Coronary artery (tissue), 2 donors: Measurements from ENCODE around the gene NCOA4.

Experiments used
- DNase-seq: peaks from one replicate; pipeline ENCODE4 v3.0.0-alpha.2; 2017; ENCODE audit warnings: low spot score
- H3K27ac ChIP-seq, 2 donors: fragments of 200-600 bp; sonication (generic); one replicate each; pipeline ENCODE4 v1.5.1; 2016 to 2019
- H3K4me3 ChIP-seq: fragments of 200-600 bp; sonication (generic); 2 replicates; pipeline ENCODE4 v1.5.1; 2016; ENCODE audit warnings: mild to moderate bottlenecking, moderate library complexity
- TF ChIP-seq, protein P1 (sequence below): fragments of 200-600 bp; sonication (generic); IDR thresholded peaks from one replicate; pipeline ENCODE4 v1.5.1; 2019; ENCODE audit warnings: antibody characterized with exemption

Gene NCOA4

DNA sequence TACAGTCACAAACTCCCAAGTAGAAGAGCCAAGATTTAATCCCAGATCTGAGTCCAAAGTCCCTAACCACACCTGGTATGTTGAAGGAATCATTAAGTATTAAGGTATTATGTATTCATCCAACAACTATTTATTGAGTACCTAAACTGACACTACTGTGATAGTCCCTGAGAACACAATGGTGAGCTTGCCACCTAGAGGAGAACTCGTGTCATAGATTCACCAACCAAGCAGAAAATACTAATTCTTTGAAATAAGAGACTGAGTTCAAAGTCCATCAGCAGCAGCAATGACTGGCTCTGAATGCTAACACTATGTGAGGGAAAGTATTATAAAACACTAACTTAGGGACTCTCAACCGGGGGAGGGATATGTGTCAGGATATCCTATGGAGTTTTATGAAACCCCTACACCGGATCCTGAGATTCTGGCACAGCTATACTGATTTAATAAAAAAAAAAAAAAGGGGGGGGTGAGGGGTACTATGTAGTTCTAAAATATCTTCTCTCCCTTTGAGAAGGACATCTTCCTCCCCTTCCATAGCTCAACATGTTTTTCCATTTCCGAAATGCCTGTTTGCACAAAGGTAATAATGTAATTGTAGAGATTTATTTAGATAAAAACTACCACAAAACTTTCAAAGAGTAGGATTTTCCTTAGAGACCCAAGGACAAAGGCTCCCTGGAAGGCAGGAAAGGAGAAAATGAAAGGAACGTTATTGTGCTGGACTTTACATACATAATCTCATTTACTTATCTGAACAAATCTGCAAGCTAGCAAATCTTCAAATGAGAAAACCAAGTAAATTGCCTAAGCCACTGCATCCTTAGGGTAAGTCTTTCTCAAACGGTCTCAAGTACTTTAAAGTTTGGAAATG, 1.6 kb downstream of the NCOA4 start:
- TF ChIP-seq, protein P1, sequence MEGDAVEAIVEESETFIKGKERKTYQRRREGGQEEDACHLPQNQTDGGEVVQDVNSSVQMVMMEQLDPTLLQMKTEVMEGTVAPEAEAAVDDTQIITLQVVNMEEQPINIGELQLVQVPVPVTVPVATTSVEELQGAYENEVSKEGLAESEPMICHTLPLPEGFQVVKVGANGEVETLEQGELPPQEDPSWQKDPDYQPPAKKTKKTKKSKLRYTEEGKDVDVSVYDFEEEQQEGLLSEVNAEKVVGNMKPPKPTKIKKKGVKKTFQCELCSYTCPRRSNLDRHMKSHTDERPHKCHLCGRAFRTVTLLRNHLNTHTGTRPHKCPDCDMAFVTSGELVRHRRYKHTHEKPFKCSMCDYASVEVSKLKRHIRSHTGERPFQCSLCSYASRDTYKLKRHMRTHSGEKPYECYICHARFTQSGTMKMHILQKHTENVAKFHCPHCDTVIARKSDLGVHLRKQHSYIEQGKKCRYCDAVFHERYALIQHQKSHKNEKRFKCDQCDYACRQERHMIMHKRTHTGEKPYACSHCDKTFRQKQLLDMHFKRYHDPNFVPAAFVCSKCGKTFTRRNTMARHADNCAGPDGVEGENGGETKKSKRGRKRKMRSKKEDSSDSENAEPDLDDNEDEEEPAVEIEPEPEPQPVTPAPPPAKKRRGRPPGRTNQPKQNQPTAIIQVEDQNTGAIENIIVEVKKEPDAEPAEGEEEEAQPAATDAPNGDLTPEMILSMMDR: no peak
- no peak for DNase-seq
- no peak overlapping the region for H3K27ac ChIP-seq
- H3K4me3 ChIP-seq: peak overlapping the region; percentile 83

- TF ChIP-seq, protein P1: no peak
- Histone ChIP-seq H3K4me3 (no peak overlapping the region), H3K27ac (no peak overlapping the region)
- DNase-seq: no peak
Observed at GRCh38 chr10:46026106-46026505, 4.3 kb downstream of the NCOA4 start.

DNA sequence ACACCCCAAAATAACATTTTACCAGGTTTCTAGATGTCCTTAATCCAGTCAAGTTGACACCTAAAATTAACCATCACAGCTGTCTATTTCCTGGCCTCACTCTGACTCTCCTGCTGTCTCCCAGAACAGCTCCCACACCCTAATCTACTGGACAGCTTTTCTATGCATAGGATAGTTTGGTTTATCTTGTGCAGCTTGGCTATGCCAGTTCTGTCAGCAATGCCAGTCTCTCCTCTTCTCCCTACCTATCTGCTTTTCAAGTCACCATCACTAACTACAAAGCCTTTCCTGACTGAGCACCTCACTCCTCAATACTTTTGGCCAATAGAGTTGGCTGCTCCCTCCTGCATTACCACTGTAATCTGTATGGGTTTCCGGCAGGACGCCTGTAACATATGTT, 5.0 kb downstream of the NCOA4 start:
- no peak for DNase-seq
- no peak overlapping the region for H3K27ac ChIP-seq
- TF ChIP-seq, protein P1: no peak
- H3K4me3 ChIP-seq: no peak overlapping the region

GRCh38 chr10:46024948-46025347, 5.5 kb downstream of the NCOA4 start:
- TF ChIP-seq, protein P1: no peak
- no peak overlapping the region for H3K4me3 ChIP-seq
- no peak overlapping the region for H3K27ac ChIP-seq
- DNase-seq: no peak

- peak overlapping the region; percentile 59 to 91 for H3K27ac ChIP-seq
- DNase-seq: peak; percentile 93
- peak overlapping the region; percentile 86 for H3K4me3 ChIP-seq
- TF ChIP-seq, protein P1: no peak
Observed at GRCh38 chr10:46022978-46023702, 7.3 kb downstream of the NCOA4 start.

DNA sequence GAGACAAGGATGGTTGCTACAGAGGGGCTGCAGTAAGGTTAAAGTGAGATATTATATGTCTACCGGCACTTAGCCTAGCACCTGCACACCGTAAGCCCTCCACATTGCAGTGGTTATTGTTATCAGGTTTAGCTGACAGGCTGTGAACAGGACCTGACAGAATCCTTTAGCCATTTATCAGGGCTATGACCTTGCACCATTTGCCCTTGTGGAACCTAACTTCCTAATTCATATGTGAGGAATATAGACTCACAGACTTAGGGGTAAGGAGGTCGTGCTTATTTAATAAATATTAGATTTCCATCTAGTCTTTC, 10.1 kb downstream of the NCOA4 start:
- TF ChIP-seq, protein P1: no peak
- Histone ChIP-seq H3K4me3 (peak overlapping the region; percentile 21), H3K27ac (peak overlapping the region in 1 of 2 donors; percentile 68)
- no peak for DNase-seq
